HCT116 (cell line): ENCODE results near the gene MRAP2. TPM values are rescaled to one million over a fixed set of nuclear protein-coding genes. Genes with fewer than 3 reads are reported as not detected.

Experiments used
- ATAC-seq: fragments of 200-7000 bp; cut with Tn5 transposase; 2 replicates; pipeline ENCODE4 v1.9.1; 2020; ENCODE audit warnings: mild to moderate bottlenecking, moderate library complexity
- BruUV-seq: library from RNA; stranded (reverse); fragments of 400-500 nt; replicated peaks from 2 replicates; lab custom pipeline; 2021; lab: Mats Ljungman, UMichigan
- CTCF ChIA-PET: fragments of 300-600 bp; sonication (Branson Sonifier 250); formaldehyde crosslinking; loops from one replicate; lab custom pipeline; 2021; ENCODE audit warnings: antibody characterized with exemption; lab: Charles Lee
- POLR2A ChIA-PET: fragments of 300-600, 350-600 bp; sonication (Branson Sonifier 250); formaldehyde crosslinking; loops from one replicate; lab custom pipeline; 2021; ENCODE audit warnings: antibody characterized with exemption; lab: Charles Lee
- RAD21 ChIA-PET, 2 experiments: fragments of 300-600 bp; sonication (Branson Sonifier 250); formaldehyde crosslinking; loops; one replicate each; lab custom pipeline; 2023; ENCODE audit warnings: low total read pairs in 2 of 2; ENCODE audit not compliant: uncharacterized antibody in 2 of 2, unreplicated experiment in 2 of 2, low non-redundant PET in 1 of 2; lab: Charles Lee
- DNase-seq: peaks from one replicate; pipeline ENCODE4 v3.0.0-alpha.2; 2010; ENCODE audit warnings: low read depth, low spot score
- H2AFZ ChIP-seq: fragments of 200-600 bp; shearing (Covaris generic), sonication (generic); 2 replicates; pipeline ENCODE4 v1.6.1; 2017; ENCODE audit warnings: low read depth, mixed run types, mixed read lengths, antibody characterized with exemption, low read length; ENCODE audit not compliant: poor library complexity, severe bottlenecking
- H3K27ac ChIP-seq: 2 replicates; pipeline ENCODE4 v1.5.1; 2012; ENCODE audit warnings: low read depth, low read length
- H3K27me3 ChIP-seq: fragments of 200-600 bp; sonication (generic); 2 replicates; pipeline ENCODE4 v1.6.1; 2016; ENCODE audit warnings: mixed run types, low read length, mixed read lengths; ENCODE audit not compliant: insufficient read depth
- H3K36me3 ChIP-seq, 2 experiments: fragments of 200-500 bp in 1 of 2; fragments of 200-600 bp in 1 of 2; sonication (Bioruptor generic) in 1 of 2; sonication (generic) in 1 of 2; 2 replicates each; pipeline versions ENCODE4 v1.5.1 to v1.6.1; 2014 to 2016; ENCODE audit warnings: low read length in 2 of 2, inconsistent platforms in 1 of 2, mixed read lengths in 1 of 2, mixed run types in 1 of 2; ENCODE audit not compliant: insufficient read depth in 2 of 2, control insufficient read depth in 1 of 2
- H3K4me1 ChIP-seq, 2 experiments: fragments of 200-600 bp in 1 of 2; sonication (generic) in 1 of 2; 2 replicates each; pipeline versions ENCODE4 v1.5.1 to v1.6.1; 2012 to 2017; ENCODE audit warnings: low read length in 2 of 2, inconsistent platforms in 1 of 2, mild to moderate bottlenecking in 1 of 2, mixed read lengths in 1 of 2, mixed run types in 1 of 2, moderate library complexity in 1 of 2; ENCODE audit not compliant: insufficient read depth in 2 of 2, control insufficient read depth in 1 of 2
- H3K4me2 ChIP-seq: fragments of 200-600 bp; sonication (generic); 2 replicates; pipeline ENCODE4 v1.6.1; 2017; ENCODE audit warnings: mixed run types, low read length, mixed read lengths
- H3K4me3 ChIP-seq, 2 experiments: fragments of 200-600 bp in 1 of 2; sonication (generic) in 1 of 2; replicated peaks in 1 of 2; 2 replicates each; pipeline ENCODE4 v1.5.1; 2011 to 2016; ENCODE audit warnings: low read length in 2 of 2, control low read depth in 1 of 2, low read depth in 1 of 2, mild to moderate bottlenecking in 1 of 2, mixed read lengths in 1 of 2, mixed run types in 1 of 2
- H3K79me2 ChIP-seq: fragments of 200-600 bp; sonication (generic); 2 replicates; pipeline ENCODE4 v1.6.1; 2017; ENCODE audit warnings: mild to moderate bottlenecking, mixed run types, low read length, moderate library complexity, mixed read lengths; ENCODE audit not compliant: insufficient read depth
- H3K9ac ChIP-seq: fragments of 200-600 bp; sonication (generic); 2 replicates; pipeline ENCODE4 v1.6.1; 2016; ENCODE audit warnings: low read length, mixed read lengths
- H3K9me2 ChIP-seq: fragments of 200-600 bp; sonication (generic), shearing (Covaris generic); 2 replicates; pipeline ENCODE4 v1.6.1; 2017; ENCODE audit warnings: mixed run types, mild to moderate bottlenecking, moderate library complexity; ENCODE audit not compliant: insufficient read depth
- H3K9me3 ChIP-seq, 2 experiments: fragments of 200-500 bp in 1 of 2; fragments of 200-600 bp in 1 of 2; sonication (Bioruptor generic) in 1 of 2; sonication (generic) in 1 of 2; 2 replicates each; pipeline ENCODE4 v1.6.1; 2014 to 2017; ENCODE audit warnings: low read length in 2 of 2, mixed read lengths in 2 of 2, inconsistent platforms in 1 of 2, low read depth in 1 of 2, mild to moderate bottlenecking in 1 of 2, mixed run types in 1 of 2, moderate library complexity in 1 of 2; ENCODE audit not compliant: control insufficient read depth in 1 of 2, insufficient read depth in 1 of 2
- H4K20me1 ChIP-seq: fragments of 200-600 bp; sonication (generic), shearing (Covaris generic); 2 replicates; pipeline ENCODE4 v1.6.1; 2017; ENCODE audit warnings: mixed run types, mild to moderate bottlenecking, moderate library complexity; ENCODE audit not compliant: insufficient read depth
- EZH2phosphoT487 ChIP-seq: fragments of 200-600 bp; IDR thresholded peaks from 2 replicates; pipeline ENCODE4 v1.6.1; 2018; ENCODE audit warnings: antibody characterized with exemption, borderline replicate concordance
- FOSL1 ChIP-seq: IDR thresholded peaks from 2 replicates; pipeline ENCODE4 v1.6.1; 2012; ENCODE audit warnings: low read depth
- RAD21 ChIP-seq: IDR thresholded peaks from 2 replicates; pipeline ENCODE4 v1.6.1; 2012; ENCODE audit warnings: low read depth, mild to moderate bottlenecking
- SIN3A ChIP-seq: IDR thresholded peaks from 2 replicates; pipeline ENCODE4 v1.6.1; 2012; ENCODE audit warnings: low read depth
- TCF7L2 ChIP-seq: IDR thresholded peaks from 2 replicates; pipeline ENCODE4 v1.7.0; 2011; ENCODE audit warnings: borderline replicate concordance, inconsistent platforms; ENCODE audit not compliant: insufficient read depth, insufficient read length; ENCODE audit errors: extremely low read depth
- intact Hi-C: fragments of 100-400 bp; cut with micrococcal nuclease; formaldehyde crosslinking; loops from 2 replicates; pipeline ENCODE4 v1.10.0; 2022
- total RNA-seq: library from RNA; stranded (reverse); gene quantifications from one replicate; pipeline ENCODE4 v1.2.1, GENCODE V29; 2021; ENCODE audit not compliant: unreplicated experiment
- TF ChIP-seq, protein P1 (sequence below): IDR thresholded peaks from 2 replicates; pipeline ENCODE4 v1.6.1; 2012; ENCODE audit warnings: low read depth

MRAP2 gene
- total RNA-seq, 1 experiment from 2014 or later = 1.4 TPM

DNA sequence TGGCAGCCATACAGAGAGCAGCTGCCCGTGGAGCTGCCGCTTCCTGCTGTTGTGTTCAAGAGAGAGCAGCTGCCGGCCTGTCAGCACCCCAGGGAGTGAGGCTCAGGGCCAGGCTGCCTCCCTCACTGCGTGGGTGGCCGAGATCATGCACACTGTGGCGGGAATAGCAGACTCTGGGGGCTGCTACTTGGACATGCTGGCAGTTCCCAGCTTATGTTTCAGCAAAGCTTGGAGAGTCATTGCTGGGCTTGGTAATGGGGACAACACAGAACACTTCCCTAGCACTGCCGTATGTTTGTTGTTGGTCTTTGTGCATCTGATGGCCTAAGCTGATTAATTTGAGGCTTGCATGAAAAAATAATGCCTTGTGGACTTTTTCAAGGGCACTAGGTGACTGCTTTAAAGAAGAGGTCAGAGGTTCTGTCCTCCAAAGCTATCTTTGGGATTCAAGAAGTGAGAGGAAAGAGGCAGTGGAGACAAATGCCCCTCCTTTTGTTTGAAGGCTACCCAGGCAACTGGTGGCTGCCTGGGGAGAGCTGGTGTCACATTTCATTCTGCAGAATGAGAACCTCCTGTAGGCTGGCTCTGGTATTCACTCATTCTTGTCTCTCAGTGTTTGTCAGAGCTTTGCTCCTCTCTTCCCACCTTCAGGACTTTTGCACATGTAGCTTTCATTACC lies 18.8 kb downstream of the MRAP2 start:
- H3K27me3 ChIP-seq = no peaks in the 10 kb centered on the region
- no peaks in the 10 kb centered on the region for H3K9me2 ChIP-seq
- no peak overlapping the region for H3K9ac ChIP-seq
- DNase-seq (no peak), ATAC-seq (peak; percentile 94)
- H4K20me1 ChIP-seq = no peaks in the 10 kb centered on the region
- H3K36me3 ChIP-seq = no peaks in the 10 kb centered on the region
- H2AFZ ChIP-seq = no peak overlapping the region
- peak overlapping the region; percentile 18 for H3K4me2 ChIP-seq
- no peak overlapping the region for H3K4me3 ChIP-seq
- H3K79me2 ChIP-seq = no peaks in the 10 kb centered on the region
- BruUV-seq = no TSS peak
- TF ChIP-seq TCF7L2 = no peak
- no peak for TF ChIP-seq FOSL1
- TF ChIP-seq RAD21 = 0 out of 2 replicates have a peak, but pooled peaks have one; percentile 8
- no peaks in the 10 kb centered on the region for H3K9me3 ChIP-seq
- RAD21 ChIA-PET = no interaction called here
- CTCF ChIA-PET = no interaction called here
- no peak overlapping the region for H3K27ac ChIP-seq
- POLR2A ChIA-PET = no interaction called here
- peaks cover 10 to 18% of the 10 kb centered on the region in 2 experiments for H3K4me1 ChIP-seq
- intact Hi-C loops = no loop called here

DNA sequence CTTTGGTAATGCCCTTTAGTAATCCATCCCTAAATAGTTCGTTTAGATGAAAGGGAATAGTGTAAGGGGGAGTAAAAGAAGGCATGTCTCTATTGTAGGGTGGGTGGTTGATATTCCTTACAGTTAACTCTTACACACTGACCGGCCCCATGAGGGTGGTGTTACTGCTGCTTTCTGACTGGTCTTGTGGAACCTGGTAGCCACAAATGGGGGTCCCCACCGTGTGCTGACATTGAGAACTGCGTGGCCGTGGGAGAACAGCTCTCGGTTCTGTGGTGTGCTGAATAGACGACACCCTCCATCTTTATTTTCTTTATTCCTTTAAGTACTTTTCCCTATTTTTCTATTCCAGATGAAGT lies 19.3 kb downstream of the MRAP2 start:
- Histone ChIP-seq H3K27ac (no peak overlapping the region), H3K4me3 (no peak overlapping the region), H3K4me2 (peak overlapping the region; percentile 18), H3K9ac (no peak overlapping the region), H3K36me3 (no peaks in the 10 kb centered on the region), H2AFZ (no peak overlapping the region), H4K20me1 (no peaks in the 10 kb centered on the region), H3K79me2 (no peaks in the 10 kb centered on the region), H3K4me1 (peaks cover 10 to 18% of the 10 kb centered on the region in 2 experiments), H3K27me3 (no peaks in the 10 kb centered on the region), H3K9me2 (no peaks in the 10 kb centered on the region), H3K9me3 (no peaks in the 10 kb centered on the region)
- no TSS peak for BruUV-seq
- DNase-seq (no peak), ATAC-seq (peak; percentile 52)
- RAD21 ChIA-PET = no interaction called here
- POLR2A ChIA-PET = no interaction called here
- TF ChIP-seq FOSL1 = no peak
- TF ChIP-seq EZH2phosphoT487 = no peak
- TF ChIP-seq SIN3A = no peak
- TF ChIP-seq, protein P1, sequence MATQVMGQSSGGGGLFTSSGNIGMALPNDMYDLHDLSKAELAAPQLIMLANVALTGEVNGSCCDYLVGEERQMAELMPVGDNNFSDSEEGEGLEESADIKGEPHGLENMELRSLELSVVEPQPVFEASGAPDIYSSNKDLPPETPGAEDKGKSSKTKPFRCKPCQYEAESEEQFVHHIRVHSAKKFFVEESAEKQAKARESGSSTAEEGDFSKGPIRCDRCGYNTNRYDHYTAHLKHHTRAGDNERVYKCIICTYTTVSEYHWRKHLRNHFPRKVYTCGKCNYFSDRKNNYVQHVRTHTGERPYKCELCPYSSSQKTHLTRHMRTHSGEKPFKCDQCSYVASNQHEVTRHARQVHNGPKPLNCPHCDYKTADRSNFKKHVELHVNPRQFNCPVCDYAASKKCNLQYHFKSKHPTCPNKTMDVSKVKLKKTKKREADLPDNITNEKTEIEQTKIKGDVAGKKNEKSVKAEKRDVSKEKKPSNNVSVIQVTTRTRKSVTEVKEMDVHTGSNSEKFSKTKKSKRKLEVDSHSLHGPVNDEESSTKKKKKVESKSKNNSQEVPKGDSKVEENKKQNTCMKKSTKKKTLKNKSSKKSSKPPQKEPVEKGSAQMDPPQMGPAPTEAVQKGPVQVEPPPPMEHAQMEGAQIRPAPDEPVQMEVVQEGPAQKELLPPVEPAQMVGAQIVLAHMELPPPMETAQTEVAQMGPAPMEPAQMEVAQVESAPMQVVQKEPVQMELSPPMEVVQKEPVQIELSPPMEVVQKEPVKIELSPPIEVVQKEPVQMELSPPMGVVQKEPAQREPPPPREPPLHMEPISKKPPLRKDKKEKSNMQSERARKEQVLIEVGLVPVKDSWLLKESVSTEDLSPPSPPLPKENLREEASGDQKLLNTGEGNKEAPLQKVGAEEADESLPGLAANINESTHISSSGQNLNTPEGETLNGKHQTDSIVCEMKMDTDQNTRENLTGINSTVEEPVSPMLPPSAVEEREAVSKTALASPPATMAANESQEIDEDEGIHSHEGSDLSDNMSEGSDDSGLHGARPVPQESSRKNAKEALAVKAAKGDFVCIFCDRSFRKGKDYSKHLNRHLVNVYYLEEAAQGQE = no peak
- intact Hi-C loops = no loop called here
- CTCF ChIA-PET = no interaction called here
